ENCODE results near the gene CDC37. TPM values are rescaled to one million over a fixed set of nuclear protein-coding genes. Genes with fewer than 3 reads are reported as not detected.

CDC37 gene
- polyA plus RNA-seq, 2 of the 4 experiments (the other 2 are of a cell fraction): 152 to 214 TPM

GRCh38 chr19:10419646-10420443, 16.5 kb upstream of the CDC37 start (continued):
- peak; percentile 88 for TF ChIP-seq PBX3 (IDR thresholded peaks at IDR 0.05)
- TF ChIP-seq ATOH8 (CRISPR knock-in tag; IDR thresholded peaks at IDR 0.05; ENCODE audit: low read depth): no peak
- TF ChIP-seq GATA3 (IDR thresholded peaks at IDR 0.05; ENCODE audit: borderline replicate concordance): peak; percentile 29; the same call in 1 of the 2 replicates
- no peak for TF ChIP-seq FOSL2 (IDR thresholded peaks at IDR 0.05)
- TF ChIP-seq FOSL2 (CRISPR knock-in tag; IDR thresholded peaks at IDR 0.05): no peak
- no peak for TF ChIP-seq ZNF302 (CRISPR knock-in tag; IDR thresholded peaks at IDR 0.05)
- TF ChIP-seq FOSB (CRISPR knock-in tag; IDR thresholded peaks at IDR 0.05): no peak
- TF ChIP-seq MAZ (IDR thresholded peaks at IDR 0.05; ENCODE audit: borderline replicate concordance, low read depth, low read length): no peak
- no peak for TF ChIP-seq ESRRA (IDR thresholded peaks at IDR 0.05; ENCODE audit: borderline replicate concordance, low read length)
- TF ChIP-seq HOXB5 (CRISPR knock-in tag; IDR thresholded peaks at IDR 0.05): 0 out of 2 replicates have a peak, but pooled peaks have one; percentile 57
- TF ChIP-seq MAFK (IDR thresholded peaks at IDR 0.05; ENCODE audit: partially characterized antibody): no peak
- no peak for TF ChIP-seq NR3C1 (IDR thresholded peaks at IDR 0.05)
- no peak for TF ChIP-seq ELK1 (IDR thresholded peaks at IDR 0.05; ENCODE audit: low read depth, low read length)
- peak; percentile 74 for TF ChIP-seq USF2 (IDR thresholded peaks at IDR 0.05)
- TF ChIP-seq SMC3 (IDR thresholded peaks at IDR 0.05): no peak
- no peak for TF ChIP-seq SREBF2 (IDR thresholded peaks at IDR 0.05)
- TF ChIP-seq HMGXB4 (CRISPR knock-in tag; IDR thresholded peaks at IDR 0.05; ENCODE audit: borderline replicate concordance): no peak
- no peak for TF ChIP-seq JUN (IDR thresholded peaks at IDR 0.05)
- TF ChIP-seq RFX5 (IDR thresholded peaks at IDR 0.05): no peak
- TF ChIP-seq KDM5A (IDR thresholded peaks at IDR 0.05): no peak
- no peak for TF ChIP-seq TFCP2L1 (CRISPR knock-in tag; IDR thresholded peaks at IDR 0.05)
- TF ChIP-seq CHD2 (IDR thresholded peaks at IDR 0.05; ENCODE audit: low read length, partially characterized antibody): no peak
- no peak for TF ChIP-seq RCOR1 (IDR thresholded peaks at IDR 0.05; ENCODE audit: low read depth, low read length)
- no peak for TF ChIP-seq HOXB13 (CRISPR knock-in tag; IDR thresholded peaks at IDR 0.05; ENCODE audit: low read depth)
